Stimulated activated CD4-positive, alpha-beta T cell treated with anti-CD3 and anti-CD28 coated beads, Interleukin-4, amount 100 ng/mL, for 4 hours (primary cell): ENCODE measurements around the gene SYNE1.
"Not testable (repeated sequence)": the region's sequence is repeated elsewhere in the genome, so short reads cannot be mapped to it uniquely, and the experiment has no call there.

Source experiments
- DNase-seq, 2 experiments: peaks; one replicate each; pipeline ENCODE4 v3.0.0-alpha.2; 2020

The SYNE1 gene, protein sequence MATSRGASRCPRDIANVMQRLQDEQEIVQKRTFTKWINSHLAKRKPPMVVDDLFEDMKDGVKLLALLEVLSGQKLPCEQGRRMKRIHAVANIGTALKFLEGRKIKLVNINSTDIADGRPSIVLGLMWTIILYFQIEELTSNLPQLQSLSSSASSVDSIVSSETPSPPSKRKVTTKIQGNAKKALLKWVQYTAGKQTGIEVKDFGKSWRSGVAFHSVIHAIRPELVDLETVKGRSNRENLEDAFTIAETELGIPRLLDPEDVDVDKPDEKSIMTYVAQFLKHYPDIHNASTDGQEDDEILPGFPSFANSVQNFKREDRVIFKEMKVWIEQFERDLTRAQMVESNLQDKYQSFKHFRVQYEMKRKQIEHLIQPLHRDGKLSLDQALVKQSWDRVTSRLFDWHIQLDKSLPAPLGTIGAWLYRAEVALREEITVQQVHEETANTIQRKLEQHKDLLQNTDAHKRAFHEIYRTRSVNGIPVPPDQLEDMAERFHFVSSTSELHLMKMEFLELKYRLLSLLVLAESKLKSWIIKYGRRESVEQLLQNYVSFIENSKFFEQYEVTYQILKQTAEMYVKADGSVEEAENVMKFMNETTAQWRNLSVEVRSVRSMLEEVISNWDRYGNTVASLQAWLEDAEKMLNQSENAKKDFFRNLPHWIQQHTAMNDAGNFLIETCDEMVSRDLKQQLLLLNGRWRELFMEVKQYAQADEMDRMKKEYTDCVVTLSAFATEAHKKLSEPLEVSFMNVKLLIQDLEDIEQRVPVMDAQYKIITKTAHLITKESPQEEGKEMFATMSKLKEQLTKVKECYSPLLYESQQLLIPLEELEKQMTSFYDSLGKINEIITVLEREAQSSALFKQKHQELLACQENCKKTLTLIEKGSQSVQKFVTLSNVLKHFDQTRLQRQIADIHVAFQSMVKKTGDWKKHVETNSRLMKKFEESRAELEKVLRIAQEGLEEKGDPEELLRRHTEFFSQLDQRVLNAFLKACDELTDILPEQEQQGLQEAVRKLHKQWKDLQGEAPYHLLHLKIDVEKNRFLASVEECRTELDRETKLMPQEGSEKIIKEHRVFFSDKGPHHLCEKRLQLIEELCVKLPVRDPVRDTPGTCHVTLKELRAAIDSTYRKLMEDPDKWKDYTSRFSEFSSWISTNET (N-terminal part only)

DNA sequence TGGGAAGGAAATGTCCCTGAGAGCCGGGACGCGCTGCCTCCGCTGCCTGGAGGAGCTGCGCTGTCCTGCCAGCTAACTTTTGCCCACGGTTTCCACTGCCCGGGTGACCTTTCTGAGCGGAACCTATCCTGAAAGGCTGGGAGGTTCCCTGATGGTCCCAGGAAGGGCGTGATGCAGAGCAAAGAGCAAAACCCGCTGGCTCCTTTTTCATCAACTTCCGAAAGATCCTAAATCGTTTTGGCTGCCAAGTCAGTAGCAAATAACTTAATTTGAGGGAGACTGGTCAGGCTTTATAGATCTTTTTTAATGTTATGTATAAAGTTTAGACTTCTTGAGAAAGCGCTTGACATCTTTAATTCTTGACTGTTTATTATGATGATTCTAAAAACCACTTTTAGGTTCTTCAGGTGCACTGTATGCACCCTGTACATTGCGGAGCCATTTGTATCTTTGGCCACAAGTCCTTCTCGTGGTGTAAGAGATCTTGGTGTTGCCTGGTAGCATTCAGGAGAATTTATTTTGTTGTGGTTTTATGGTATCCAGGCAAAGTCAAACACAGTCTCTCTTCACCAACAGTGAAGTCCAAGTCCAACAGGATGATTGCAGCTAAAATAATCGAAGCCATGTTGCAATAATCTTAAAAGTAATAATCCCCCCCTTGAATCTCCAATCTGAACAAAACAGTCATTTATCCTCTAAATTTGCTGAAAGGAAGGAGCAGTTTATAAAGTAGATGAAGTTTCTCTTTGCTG lies at the start of gene SYNE1:
Gene SYNE1 (minus strand): TSS at position 67 of the 752 bp plus-strand sequence. CDS start 9,031 bp downstream, outside the sequence.
- no peak for DNase-seq

DNA sequence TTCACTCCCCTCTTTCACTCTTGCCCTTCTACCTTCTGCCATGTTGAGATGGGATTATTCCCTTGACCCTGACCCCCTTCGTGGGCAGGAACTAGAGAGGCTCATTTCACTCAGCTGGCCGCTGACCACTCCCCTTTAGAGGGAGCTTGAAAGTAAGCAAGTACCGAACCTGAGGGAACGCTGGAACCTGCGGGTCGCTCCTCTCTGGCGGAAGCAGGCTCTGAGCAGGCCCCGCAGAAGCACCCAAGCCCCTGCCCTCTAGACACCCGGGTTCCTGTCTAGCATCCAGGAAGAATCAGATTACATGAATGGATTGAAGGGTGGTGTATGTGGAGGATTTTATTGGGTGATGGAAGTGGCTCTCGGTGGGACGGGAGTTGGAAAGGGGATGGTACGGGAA lies 48.7 kb upstream of the SYNE1 start:
- DNase-seq: no peak

DNA sequence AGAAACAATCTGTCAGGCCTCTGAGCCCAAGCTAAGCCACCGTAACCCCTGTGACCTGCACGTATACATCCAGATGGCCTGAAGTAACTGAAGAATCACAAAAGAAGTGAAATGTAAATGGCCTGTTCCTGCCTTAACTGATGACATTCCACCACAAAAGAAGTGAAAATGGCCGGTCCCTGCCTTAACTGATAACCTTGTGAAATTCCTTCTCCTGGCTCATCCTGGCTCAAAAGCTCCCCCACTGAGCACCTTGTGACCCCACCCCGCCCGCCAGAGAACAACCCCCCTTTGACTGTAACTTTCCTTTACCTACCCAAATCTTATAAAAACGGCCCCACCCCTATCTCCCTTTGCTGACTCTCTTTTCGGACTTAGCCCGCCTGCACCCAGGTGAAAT lies 45.8 kb upstream of the SYNE1 start:
- DNase-seq: not testable (repeated sequence)

DNA sequence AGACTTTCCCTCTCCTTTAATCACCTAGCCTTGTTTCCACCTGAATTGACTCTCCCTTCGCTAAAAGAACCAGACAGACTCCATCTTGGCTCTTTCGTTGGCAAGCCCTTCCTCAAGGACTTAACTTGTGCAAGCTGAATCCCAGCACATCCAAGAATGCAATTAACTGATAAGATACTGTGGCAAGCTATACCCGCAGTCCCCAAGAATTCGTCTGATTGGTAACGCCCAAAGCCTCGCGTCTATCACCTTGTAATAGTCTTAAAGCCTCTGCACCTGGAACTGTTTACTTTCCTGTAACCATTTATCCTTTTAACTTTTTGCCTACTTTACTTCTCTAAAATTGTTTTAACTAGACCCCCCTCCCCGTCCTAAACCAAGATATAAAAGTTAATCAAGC lies 45.0 kb upstream of the SYNE1 start:
- DNase-seq: no peak

DNA sequence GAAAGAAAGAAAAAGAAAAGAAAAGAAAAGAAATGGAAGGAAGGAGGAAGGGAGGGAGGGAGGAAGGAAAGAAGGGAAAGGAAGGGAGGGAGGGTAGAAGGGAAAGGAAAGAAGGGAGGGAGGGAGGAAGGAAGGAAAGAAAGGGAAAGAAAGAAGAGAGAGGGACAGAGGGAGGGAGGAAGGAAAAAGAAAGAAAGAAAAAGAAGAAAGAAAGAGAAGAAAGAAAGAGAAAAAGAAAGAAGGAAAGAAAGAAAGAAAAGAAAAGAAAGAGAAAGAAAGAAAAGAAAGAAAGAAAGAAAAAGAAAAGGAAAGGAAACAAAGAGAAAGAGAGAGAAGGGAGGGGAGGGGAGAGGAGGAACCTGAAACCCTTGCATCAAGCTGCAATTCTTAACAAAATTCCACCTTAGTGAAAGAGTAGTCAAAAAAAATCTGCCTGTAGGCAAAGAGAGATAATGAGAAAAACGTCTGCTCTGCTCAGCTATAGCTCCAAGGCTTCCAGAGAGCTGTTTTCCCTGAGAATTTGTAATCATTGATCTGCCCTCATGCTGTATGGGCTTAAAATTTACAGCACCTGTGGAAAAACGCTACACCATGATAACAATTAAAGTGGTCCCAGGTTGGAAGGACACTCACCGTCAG lies 43.8 kb upstream of the SYNE1 start:
- DNase-seq: no peak

DNA sequence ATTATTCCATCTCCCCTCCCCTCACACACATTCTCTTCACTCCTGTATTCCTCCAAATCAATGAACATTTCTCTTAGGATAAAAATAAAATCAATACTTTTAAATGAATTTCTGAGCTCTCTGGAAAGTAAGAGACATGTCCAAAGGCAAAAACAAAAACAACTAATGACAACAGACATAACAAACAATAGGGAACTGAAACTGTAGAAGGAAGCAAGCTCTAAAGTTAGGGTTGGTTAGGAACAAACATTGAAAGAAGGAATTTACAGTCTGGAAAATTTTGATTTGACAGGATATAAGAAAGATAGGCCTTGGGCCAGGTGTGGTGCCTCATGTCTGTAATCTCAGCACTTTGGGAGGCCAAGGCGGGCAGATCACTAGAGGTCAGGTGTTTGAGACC lies 43.0 kb upstream of the SYNE1 start:
- DNase-seq: no peak

DNA sequence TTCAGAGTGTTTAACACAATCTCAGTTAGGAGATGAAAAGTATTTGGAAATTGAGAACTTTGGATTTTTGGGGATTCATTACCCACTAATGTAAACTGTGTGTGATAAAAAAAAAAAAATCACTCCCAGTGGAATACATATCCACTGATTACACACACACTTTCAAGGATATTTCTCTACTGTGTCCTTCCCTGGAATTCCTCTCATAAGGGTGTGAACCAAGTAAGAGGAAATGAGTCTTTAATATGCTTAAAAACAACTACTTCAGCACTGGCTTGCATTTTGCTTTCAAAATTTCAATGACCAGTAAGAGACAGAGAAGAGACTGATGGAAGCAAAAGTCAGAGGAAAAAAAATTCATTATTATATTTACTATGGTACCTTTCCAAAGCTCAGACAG lies 36.1 kb upstream of the SYNE1 start:
- no peak for DNase-seq

DNA sequence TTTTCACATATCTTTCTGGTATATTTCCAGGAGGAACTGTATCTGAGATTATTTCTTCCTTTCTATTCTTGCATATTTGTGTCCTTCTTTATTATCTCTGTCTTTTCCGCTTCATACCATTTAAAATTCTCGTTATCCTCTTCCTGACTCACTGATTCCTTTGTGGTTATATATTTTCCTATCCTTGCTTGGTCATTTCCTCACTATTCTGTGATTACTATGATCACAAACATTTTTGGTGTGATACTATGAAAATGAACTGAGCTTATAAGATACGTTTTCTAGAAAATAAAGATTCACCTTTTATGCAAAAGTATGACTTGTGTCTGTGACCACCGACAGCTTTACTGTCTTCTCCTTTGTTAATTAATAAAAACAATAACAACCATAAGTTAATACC lies 34.0 kb upstream of the SYNE1 start:
- DNase-seq: no peak

DNA sequence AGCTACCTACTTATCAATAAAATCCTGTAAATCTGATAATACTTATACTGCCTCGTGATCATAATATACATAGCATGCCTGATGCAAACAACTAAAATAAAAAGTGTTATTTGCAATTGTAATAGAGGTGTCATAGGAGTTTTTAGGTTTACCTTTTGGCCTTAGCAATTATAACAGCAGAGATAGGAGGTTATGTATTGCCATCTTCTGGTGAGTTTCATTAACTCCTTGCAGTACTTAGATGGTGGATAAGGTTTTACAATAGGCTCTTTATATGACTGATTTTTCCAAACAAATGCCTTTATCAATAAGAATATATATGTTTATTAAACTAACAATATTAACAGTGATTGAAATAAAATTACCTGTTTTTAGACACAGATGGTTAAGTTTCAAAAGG lies 32.7 kb upstream of the SYNE1 start:
- DNase-seq: no peak

DNA sequence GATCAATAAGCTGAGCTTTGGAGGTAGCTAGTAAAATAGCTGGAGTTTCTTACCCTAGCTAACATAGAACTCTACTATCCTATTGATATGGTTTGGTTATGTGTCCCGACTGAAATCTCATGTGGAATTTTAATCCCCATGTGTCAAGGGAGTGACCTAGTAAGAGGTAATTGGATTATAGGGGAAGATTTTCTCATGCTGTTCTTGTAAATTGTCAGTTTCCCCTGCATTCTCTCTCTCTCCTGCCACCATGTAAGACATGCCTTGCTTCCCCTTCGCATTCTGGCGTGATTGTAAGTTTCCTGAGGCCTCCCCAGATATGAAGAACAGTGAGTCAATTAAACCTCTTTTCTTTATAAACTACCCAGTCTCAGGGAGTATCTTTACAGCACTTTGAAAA lies 24.6 kb upstream of the SYNE1 start:
- no peak for DNase-seq

DNA sequence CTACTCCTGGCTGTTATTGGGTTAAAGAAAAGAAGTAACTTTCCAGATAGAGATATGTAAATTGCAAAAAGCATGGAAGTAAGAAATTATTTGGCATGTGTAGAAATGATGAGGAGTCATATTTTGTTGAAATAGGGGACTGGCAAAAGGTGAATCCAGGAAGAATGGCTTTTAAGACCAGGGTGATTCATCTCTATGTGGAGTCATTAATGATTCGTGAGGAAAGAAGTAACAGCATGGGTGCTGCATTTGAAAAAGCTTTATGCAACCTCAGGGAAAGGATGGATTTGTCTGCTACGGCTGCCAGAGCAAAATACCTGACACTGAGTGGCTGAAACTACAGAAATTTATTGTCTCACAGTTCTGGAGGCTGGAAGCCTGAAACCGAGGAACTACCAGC lies 14.8 kb upstream of the SYNE1 start:
- DNase-seq: no peak

DNA sequence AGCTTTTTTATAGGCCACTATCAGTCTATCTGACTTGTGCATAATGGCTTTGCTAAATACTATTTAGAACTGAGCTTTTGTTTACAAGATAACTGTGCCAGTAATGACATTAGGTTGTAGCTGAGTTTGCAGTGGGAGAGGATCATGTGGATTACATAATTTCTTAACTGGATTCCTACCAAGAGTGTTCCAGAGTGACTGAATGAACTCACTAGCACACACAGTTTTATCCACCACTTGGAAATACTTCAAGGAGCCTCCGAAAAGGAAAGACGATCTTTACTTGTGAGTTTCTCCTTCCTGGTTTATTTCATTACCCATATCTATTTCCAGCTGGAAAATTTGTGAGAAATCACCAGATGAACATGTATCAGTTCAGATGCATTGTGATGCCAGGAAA lies 10.9 kb upstream of the SYNE1 start:
- DNase-seq: no peak

DNA sequence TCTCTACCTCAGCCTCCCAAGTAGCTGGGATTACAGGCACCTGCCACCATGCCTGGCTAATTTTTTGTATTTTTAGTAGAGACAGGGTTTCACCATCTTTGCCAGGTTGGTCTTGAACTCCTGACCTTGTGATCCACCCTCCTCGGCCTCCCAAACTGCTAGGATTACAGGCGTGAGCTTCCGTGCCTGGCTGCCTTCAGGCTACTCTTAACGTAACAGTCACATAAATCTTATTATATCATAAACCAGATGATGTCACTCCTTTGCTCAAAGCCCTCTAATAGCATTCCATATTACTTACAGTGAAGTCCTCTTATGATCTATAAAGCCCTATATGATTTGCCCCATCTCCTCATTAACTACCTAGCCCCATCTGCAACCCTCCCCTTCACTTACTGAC lies 9.6 kb upstream of the SYNE1 start:
- not testable (repeated sequence) for DNase-seq

DNA sequence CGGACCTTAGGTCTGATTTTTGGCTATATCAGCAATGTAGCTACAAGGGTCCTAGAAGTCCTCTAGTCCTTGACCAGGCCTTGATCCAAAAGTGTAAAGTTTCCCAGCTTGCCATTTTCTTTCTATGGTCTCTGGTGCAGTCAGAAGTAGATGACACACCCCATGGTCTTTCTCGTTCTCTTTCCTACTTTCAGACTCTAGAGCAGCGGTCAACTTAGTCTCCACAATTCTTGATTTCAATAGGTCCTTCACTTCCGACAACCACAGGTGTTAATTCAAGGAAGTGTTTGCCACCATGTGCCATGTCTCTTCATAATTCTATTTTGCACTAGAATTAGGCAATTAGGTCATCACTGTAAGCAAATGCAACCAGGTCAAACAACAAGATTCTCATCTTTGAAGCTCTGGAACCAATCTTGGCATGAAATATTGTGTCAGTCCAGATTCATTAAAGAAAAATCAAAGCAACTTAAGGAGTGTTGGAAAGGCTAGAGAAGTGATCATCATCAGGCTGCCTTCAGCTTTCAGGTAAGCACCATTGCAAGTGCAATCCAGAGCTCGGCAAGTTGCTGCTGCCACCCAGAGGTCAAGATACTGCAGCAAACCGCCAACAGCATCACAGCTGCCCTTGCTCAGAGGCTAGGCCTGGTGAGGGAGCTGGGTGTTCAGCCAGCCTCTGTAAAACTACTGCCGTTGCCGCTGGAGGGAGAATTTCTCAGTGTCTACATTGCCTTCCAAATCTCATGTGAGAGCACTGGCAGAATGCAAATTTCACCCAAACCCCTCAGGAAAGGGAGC lies 5.6 kb upstream of the SYNE1 start:
- no peak for DNase-seq

DNA sequence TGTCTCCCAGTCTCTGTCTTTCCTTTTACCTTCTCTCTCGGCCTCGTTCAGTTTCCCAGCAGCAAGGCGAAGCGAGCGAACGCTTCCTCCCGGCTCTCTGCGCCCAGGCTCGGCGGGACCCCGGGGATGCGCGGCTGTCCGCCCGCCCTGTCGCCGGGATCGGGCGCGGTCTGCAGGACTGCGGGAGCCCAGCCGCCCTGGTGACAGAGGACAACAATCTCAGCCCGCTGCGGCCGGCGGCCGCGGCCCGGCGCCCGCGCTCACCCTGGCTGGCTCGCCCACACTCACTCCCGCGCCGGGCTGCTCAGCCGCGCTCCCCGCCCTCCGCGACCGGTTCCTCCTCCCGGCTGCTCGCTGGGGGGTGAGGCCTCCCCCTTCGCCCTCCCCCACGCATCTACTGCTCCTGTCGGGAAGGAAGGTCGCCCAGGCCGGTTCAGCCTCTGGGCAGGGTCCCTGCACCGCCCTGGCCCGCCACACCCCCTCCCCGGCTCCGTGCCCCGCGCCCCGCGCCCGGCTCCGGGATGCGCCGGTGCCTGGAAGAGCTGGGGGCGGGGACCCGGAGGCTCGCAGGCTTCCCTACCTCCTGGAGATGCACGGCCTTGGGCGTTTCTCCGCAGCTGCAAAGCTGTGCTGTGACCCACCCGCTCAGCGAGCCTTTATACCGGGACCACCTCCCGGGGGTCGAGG lies 410 bp downstream of the SYNE1 start:
- no peak for DNase-seq

DNA sequence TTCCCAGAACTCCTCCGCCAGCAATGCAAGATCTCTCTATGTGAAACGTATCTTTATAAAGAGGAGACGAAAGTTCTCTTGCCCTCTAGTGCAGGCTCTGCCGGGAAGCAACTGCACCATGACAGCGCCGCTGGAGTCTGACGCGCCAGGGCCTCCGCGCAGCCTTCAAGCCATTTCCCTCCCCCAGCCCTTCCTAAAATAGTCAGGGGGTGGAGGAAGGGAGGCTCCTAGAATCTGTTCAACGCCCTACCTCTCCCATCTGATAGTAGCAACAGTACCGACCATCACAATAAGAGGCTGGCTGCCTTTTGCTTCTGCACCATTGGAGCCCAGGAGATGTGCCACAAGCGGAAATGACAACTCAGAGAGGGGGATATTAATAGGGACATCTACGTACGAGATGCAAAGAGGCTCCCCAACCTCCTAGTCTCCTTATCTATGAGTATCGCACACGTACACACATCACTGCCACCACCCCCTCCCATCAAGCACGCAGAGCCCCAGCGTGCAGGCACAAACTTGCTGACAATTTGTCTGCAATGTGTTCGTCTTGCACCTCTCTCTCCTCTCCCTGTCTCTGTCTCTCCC lies 1.0 kb downstream of the SYNE1 start:
- no peak for DNase-seq

DNA sequence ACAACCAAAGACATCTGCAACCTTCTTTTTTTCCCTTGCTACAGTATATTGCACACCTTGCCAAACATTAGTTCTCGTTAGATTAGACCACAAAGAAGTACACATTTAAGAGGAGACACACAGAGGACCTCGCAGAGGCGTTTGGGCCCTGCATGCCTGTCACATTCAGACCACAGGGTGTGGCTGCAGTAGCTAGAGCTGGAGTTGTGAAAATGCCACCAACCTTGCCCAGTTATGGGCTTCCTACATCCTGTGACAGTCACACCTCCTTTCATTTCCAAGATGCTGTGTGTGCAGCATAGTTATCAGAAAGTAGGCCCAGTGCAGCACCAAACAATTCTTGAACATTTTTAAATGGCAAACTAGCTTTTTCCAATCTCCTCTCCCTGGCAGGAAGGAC lies 2.4 kb downstream of the SYNE1 start:
- no peak for DNase-seq

DNA sequence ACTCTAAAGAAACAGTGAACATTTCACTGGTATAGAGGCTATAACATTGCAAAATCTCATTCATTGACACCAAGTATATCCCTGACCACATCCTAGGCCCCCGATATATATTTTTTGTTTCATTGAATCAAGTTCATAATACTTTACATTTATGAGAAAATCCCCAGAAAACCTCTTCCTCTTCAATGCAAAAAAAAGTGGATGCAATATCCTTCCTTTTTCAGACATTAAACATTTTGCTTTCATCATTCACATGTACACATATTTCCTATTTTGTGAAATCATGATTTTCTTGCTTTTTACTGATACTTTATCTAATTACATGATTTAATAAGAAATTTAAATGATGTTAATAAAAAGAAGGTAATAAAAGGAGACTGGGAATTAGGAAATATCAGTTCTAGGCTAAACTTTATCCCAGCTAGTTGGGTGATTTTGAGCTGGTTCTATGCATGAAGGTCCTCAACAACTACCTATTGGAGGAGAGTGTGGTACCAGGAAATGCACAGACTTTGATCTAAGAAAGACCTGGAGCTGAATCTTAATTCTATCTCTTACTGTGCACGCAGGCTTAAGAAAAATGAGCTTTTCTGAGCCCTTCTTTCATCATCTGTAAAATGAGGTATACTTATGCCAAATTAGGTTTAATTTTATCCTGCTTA lies 4.9 kb downstream of the SYNE1 start:
- DNase-seq: no peak

DNA sequence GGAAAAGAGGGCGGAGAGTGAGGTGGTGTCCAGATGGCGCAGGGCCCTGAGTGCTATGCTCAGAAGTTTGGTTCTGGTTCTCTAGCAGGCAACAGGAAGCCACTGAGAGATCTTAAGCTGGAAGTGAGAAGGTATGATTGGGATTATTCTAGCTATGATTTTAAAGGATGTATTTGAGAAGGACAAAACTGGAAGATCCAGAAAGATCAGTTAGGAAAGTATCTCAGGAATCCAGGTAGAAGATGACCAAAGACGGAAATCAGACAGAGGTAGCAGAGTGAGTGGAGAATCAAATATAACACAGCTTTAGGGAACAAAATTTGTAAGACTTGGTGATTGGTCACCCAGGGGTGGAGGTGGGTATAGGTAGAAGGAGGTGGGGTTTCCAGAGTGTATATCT lies 5.8 kb downstream of the SYNE1 start:
- DNase-seq: no peak

DNA sequence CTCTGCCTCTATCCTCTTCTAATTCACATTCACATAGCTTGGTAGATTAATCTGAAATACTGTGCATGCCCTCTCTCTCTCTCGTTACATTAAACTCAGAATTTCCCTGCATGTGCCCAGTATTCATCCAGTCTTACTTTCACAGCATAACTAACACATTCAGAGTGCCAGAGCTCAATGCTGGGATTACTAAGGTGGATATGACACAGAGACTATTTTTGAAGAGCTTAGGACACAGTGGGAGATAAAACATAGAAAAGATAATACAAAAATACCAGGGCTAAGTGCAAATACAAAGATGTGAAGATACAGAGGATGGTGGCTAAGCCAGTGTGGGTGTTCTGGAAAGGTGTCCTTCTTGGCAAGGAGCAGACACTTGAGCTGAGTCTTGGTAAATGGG lies 6.3 kb downstream of the SYNE1 start:
- DNase-seq: no peak
